Measurements from ENCODE around the gene OSR1. TPM values are rescaled to one million over a fixed set of nuclear protein-coding genes. Genes with fewer than 3 reads are reported as not detected.

Gene OSR1
- total RNA-seq, 1 donor from 2014 or later, result 1.3 TPM

- TF ChIP-seq CTCF (IDR thresholded peaks at IDR 0.05; ENCODE audit: insufficient read depth, low read length, severe bottlenecking), result peak; percentile 72
- Histone ChIP-seq H3K27me3 (ENCODE audit: control insufficient read depth, insufficient read depth, low read length) (peaks cover 4% of the 10 kb centered on the region), H3K36me3 (ENCODE audit: control insufficient read depth, insufficient read depth, low read length) (no peaks in the 10 kb centered on the region), H3K4me3 (ENCODE audit: low read depth, low read length) (peak overlapping the region; percentile 15)
- FAIRE-seq (no peak), DNase-seq (ENCODE audit: low read depth) (no peak)
Observed at GRCh38 chr2:19349911-19350677, 8.3 kb downstream of the OSR1 start.

DNA sequence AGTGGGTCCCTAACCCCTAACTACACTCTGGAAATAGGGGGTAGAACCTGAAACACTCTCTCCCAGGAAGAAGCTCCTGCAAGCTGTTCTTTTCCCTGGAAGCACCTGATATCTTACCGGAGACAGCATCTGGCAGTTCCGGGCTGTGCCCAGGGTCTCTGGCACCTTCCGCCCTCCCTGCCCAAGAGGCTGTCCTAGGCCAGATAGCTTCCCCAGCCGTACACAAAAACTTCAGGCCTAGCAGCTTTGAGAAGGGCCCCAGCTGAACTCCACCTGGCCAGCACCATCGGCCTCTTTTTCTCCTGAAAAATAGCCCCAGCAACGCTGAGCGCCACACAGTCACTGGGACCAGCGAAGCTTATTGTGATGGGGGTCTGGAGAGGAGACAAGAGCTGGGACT is 9.7 kb downstream of the OSR1 start:
- H3K36me3 ChIP-seq (ENCODE audit: control insufficient read depth, insufficient read depth, low read length), result no peaks in the 10 kb centered on the region
- DNase-seq (ENCODE audit: low read depth) (no peak), FAIRE-seq (no peak)
- TF ChIP-seq CTCF (IDR thresholded peaks at IDR 0.05; ENCODE audit: insufficient read depth, low read length, severe bottlenecking), result no peak
- H3K4me3 ChIP-seq (ENCODE audit: low read depth, low read length), result no peak overlapping the region
- H3K27me3 ChIP-seq (ENCODE audit: control insufficient read depth, insufficient read depth, low read length), result no peaks in the 10 kb centered on the region

DNA sequence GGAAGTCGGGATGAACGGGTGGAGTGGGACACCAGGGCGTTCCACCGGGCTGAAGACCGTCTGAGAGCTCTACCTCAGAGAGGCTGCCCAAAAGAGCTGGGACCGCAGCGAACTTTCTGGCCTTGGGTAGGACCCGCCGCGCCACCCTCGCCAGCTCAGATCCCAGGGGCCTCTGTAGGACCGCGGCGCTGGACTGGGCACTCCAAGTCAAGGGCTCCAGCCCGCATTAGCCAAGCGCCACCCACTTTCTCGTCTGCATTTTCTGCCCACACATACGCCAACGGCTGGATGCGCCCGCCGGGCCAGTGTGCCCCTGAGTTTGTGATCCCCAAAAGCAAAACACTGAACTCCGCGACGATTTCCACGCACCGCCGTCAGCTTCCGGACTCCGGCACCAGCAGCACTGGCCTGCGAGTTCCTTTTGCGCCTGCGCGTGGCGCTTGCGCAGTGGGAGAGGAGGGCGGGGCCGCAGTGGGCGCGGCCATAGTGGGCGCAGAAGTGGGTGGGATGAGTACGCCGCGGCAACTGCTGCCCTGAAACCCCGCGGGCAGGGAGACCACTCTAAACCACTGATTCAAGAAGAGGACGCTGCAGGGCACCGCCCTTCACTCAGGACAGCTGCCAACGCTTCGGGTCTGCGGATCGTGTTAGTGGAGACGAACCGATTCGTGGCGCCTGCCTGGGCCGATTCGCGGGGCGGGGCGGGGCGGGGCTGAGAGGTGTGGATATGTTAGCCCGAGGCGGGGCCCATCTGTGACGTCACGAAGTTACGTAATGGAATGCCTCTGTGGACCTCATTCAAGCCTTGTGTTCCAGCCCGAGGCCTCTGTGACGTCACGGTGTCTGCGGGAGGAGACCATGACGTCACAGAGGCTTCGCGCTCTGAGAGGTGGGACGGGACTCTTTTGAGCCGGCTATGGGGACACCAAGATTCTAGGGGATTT is 10.5 kb downstream of the OSR1 start:
- Histone ChIP-seq H3K36me3 (ENCODE audit: control insufficient read depth, insufficient read depth, low read length) (no peaks in the 10 kb centered on the region), H3K4me3 (ENCODE audit: low read depth, low read length) (peak overlapping the region; percentile 83), H3K27me3 (ENCODE audit: control insufficient read depth, insufficient read depth, low read length) (no peaks in the 10 kb centered on the region)
- no peak for TF ChIP-seq CTCF (IDR thresholded peaks at IDR 0.05; ENCODE audit: insufficient read depth, low read length, severe bottlenecking)
- DNase-seq (ENCODE audit: low read depth), result peak; percentile 88
- FAIRE-seq, result no peak

GRCh38 chr2:19346983-19347618 is 11.3 kb downstream of the OSR1 start:
- DNase-seq (ENCODE audit: low read depth) (no peak), FAIRE-seq (no peak)
- H3K4me3 ChIP-seq (ENCODE audit: low read depth, low read length), result peak overlapping the region; percentile 83
- TF ChIP-seq CTCF (IDR thresholded peaks at IDR 0.05; ENCODE audit: insufficient read depth, low read length, severe bottlenecking), result no peak
- H3K27me3 ChIP-seq (ENCODE audit: control insufficient read depth, insufficient read depth, low read length), result no peaks in the 10 kb centered on the region
- H3K36me3 ChIP-seq (ENCODE audit: control insufficient read depth, insufficient read depth, low read length), result no peaks in the 10 kb centered on the region

- FAIRE-seq (no peak), DNase-seq (ENCODE audit: low read depth) (no peak)
- Histone ChIP-seq H3K4me3 (ENCODE audit: low read depth, low read length) (no peak overlapping the region), H3K27me3 (ENCODE audit: control insufficient read depth, insufficient read depth, low read length) (no peaks in the 10 kb centered on the region), H3K36me3 (ENCODE audit: control insufficient read depth, insufficient read depth, low read length) (no peaks in the 10 kb centered on the region)
- TF ChIP-seq CTCF (IDR thresholded peaks at IDR 0.05; ENCODE audit: insufficient read depth, low read length, severe bottlenecking), result no peak
Observed at GRCh38 chr2:19337742-19338141, 20.7 kb downstream of the OSR1 start.

All from bronchial epithelial cell (primary cell).